ENCODE data around the gene CISD1.

DNA sequence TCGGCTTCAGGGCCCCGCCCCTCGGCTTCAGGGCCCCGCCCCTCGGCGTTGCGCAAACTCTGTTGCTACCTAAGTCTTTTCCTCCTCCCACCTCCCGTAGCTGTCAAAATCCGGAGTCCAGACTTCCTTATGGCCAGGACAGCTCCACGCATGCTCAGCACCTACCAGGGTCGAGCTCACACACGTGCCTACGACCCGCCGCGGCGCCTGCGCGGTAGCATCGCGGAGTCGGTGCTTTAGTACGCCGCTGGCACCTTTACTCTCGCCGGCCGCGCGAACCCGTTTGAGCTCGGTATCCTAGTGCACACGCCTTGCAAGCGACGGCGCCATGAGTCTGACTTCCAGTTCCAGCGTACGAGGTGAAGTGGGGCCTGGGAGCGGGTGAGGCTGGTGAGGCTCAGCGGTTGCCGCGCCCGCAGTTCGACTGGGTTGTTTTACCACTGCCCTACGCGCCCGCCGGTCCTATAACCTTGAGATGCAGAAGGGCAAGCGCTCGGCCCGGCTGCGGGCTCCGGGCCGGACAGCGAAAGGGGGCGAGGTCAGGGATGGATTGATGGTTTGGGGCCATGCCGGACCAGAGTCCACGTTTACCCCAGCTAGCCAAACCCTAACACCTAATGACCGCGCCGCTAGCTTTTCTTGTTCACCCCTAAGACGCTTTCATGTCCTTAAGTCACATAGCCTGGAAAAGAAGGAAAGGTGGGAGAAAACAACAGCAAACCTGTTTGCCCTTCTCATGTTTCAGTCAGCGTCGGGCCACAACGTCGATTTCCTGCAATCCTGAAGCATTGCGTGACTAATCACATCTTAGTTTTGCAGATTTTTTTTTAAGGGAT, at the start of gene CISD1:
- TF ChIP-seq, protein P1, sequence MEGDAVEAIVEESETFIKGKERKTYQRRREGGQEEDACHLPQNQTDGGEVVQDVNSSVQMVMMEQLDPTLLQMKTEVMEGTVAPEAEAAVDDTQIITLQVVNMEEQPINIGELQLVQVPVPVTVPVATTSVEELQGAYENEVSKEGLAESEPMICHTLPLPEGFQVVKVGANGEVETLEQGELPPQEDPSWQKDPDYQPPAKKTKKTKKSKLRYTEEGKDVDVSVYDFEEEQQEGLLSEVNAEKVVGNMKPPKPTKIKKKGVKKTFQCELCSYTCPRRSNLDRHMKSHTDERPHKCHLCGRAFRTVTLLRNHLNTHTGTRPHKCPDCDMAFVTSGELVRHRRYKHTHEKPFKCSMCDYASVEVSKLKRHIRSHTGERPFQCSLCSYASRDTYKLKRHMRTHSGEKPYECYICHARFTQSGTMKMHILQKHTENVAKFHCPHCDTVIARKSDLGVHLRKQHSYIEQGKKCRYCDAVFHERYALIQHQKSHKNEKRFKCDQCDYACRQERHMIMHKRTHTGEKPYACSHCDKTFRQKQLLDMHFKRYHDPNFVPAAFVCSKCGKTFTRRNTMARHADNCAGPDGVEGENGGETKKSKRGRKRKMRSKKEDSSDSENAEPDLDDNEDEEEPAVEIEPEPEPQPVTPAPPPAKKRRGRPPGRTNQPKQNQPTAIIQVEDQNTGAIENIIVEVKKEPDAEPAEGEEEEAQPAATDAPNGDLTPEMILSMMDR (IDR thresholded peaks at IDR 0.05) = no peak
- TF ChIP-seq POLR2A (IDR thresholded peaks at IDR 0.05; ENCODE audit: low read depth) = peak; percentile 63
